ENCODE results near the gene MANBA. TPM values are rescaled to one million over a fixed set of nuclear protein-coding genes. Genes with fewer than 3 reads are reported as not detected.

The MANBA gene
- total RNA-seq, 2 donors from 2014 or later, result 37.2 to 41.3 TPM

DNA sequence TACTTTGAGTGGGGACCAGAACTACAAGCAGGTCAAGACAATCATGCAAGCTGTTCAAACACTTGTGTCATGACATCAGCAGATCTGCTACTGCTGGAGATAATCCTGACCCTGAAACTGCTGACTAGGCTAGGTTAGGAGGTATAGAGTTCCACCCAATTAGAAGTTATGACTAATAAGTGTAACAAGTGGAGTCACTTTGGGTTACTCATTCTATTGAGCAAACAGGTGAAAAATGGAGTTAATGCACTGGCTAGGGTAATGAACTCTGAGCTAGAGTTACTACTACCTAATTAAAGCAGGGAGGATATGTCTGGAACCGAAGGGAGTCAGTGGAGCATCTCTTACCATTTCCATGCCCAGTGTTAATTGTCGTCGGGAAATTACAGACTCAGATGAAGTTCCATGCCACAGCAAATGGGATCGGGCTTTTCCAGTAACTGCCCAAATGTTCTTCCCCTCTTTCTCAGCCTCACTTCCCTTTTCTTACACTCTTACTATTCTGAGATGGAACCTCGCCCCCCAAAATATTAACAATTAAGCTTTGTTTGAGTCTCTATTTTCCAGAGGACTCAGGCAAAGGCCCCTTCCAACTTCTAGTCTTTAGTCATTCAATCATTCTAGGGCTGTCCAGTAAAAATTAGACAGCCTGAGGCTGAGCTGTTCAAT is 19.8 kb upstream of the MANBA start:
- Histone ChIP-seq H3K27ac (no peak overlapping the region), H3K4me3 (no peak overlapping the region), H3K36me3 (no peaks in the 10 kb centered on the region), H3K4me1 (ENCODE audit: control insufficient read depth in 1 of 2, low read depth in 2 of 2) (no peaks in the 10 kb centered on the region), H3K27me3 (replicated peaks; ENCODE audit: insufficient read depth) (no peaks in the 10 kb centered on the region), H3K9me3 (no peaks in the 10 kb centered on the region)
- TF ChIP-seq, protein P1, sequence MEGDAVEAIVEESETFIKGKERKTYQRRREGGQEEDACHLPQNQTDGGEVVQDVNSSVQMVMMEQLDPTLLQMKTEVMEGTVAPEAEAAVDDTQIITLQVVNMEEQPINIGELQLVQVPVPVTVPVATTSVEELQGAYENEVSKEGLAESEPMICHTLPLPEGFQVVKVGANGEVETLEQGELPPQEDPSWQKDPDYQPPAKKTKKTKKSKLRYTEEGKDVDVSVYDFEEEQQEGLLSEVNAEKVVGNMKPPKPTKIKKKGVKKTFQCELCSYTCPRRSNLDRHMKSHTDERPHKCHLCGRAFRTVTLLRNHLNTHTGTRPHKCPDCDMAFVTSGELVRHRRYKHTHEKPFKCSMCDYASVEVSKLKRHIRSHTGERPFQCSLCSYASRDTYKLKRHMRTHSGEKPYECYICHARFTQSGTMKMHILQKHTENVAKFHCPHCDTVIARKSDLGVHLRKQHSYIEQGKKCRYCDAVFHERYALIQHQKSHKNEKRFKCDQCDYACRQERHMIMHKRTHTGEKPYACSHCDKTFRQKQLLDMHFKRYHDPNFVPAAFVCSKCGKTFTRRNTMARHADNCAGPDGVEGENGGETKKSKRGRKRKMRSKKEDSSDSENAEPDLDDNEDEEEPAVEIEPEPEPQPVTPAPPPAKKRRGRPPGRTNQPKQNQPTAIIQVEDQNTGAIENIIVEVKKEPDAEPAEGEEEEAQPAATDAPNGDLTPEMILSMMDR (IDR thresholded peaks at IDR 0.05), result no peak
- no peak for DNase-seq (ENCODE audit: low spot score)
- ATAC-seq (ENCODE audit: insufficient number of reproducible peaks, low FRiP score, low read depth), result no peak

DNA sequence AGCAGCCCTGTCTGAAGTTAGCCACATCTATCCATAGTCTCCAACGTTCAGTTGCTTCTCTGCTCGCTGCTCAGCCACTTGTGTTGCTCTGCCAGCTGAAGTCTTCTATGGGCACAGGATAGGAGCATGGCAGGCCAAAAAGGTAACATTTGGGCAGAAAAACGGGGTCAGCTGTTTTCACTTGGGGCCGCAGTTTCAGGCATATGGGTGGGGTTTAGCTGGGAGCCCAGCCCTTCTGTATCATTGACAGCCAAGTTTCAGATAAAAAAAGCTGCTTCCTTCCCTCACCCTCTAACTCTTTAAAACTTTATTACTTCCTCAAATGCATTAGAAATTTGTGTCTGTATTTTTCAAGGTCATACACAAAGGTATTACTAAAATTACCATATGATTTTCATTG is 18.4 kb upstream of the MANBA start:
- DNase-seq (ENCODE audit: low spot score) (no peak), ATAC-seq (ENCODE audit: insufficient number of reproducible peaks, low FRiP score, low read depth) (no peak)
- Histone ChIP-seq H3K4me3 (no peak overlapping the region), H3K36me3 (no peaks in the 10 kb centered on the region), H3K27ac (no peak overlapping the region), H3K27me3 (replicated peaks; ENCODE audit: insufficient read depth) (no peaks in the 10 kb centered on the region), H3K9me3 (no peaks in the 10 kb centered on the region), H3K4me1 (ENCODE audit: control insufficient read depth in 1 of 2, low read depth in 2 of 2) (no peaks in the 10 kb centered on the region)
- TF ChIP-seq, protein P1 (IDR thresholded peaks at IDR 0.05), result no peak

GRCh38 chr4:102778720-102779119 is 18.0 kb upstream of the MANBA start:
- H3K4me3 ChIP-seq, result no peak overlapping the region
- DNase-seq (ENCODE audit: low spot score), result no peak
- TF ChIP-seq, protein P1 (IDR thresholded peaks at IDR 0.05), result no peak
- no peaks in the 10 kb centered on the region for H3K27me3 ChIP-seq (replicated peaks; ENCODE audit: insufficient read depth)
- H3K9me3 ChIP-seq, result no peaks in the 10 kb centered on the region
- H3K27ac ChIP-seq, result no peak overlapping the region
- ATAC-seq (ENCODE audit: insufficient number of reproducible peaks, low FRiP score, low read depth), result no peak
- H3K36me3 ChIP-seq, result no peaks in the 10 kb centered on the region
- H3K4me1 ChIP-seq (ENCODE audit: control insufficient read depth in 1 of 2, low read depth in 2 of 2), result no peaks in the 10 kb centered on the region

DNA sequence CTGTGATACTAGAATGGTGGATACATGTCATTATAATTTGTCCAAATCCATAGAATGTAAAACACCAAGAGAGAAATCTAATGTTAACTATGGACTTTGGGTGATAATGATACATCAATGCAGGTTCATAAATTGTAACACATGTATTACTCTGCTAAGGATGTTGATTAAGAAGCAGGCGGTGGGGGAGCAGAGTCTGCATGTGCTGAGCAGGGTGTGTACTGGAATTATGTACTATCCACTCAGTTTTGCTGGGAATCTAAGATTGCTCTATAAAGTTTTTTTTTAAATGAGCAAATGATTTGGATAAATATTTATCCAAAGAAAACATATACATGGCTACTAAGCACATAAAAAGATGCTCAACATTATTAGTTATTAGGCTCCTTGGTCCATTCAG is 15.0 kb upstream of the MANBA start:
- H3K9me3 ChIP-seq, result no peaks in the 10 kb centered on the region
- no peak for DNase-seq (ENCODE audit: low spot score)
- TF ChIP-seq, protein P1 (IDR thresholded peaks at IDR 0.05), result no peak
- no peak overlapping the region for H3K4me3 ChIP-seq
- H3K36me3 ChIP-seq, result no peaks in the 10 kb centered on the region
- H3K4me1 ChIP-seq (ENCODE audit: control insufficient read depth in 1 of 2, low read depth in 2 of 2), result no peaks in the 10 kb centered on the region
- no peak overlapping the region for H3K27ac ChIP-seq
- no peaks in the 10 kb centered on the region for H3K27me3 ChIP-seq (replicated peaks; ENCODE audit: insufficient read depth)
- ATAC-seq (ENCODE audit: insufficient number of reproducible peaks, low FRiP score, low read depth), result no peak

DNA sequence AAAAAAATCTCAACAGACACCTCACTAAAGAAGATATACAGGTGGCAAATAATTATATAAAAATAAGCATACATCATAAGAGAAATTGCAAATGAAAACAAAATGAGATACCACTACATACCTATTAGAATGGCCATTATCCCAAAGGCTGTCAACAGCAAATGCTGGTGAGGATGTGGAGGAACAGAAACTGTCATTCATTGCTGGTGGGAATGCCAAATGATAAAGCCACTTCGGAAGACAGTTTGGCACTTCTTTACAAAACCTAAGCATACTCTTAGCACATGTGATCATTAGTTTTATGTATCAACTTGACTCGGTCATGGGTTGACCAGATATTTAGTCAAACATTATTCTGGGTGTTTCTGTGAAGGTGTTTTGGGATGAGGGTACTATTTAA is 13.5 kb upstream of the MANBA start:
- no peaks in the 10 kb centered on the region for H3K27me3 ChIP-seq (replicated peaks; ENCODE audit: insufficient read depth)
- H3K36me3 ChIP-seq, result no peaks in the 10 kb centered on the region
- ATAC-seq (ENCODE audit: insufficient number of reproducible peaks, low FRiP score, low read depth) (no peak), DNase-seq (ENCODE audit: low spot score) (no peak)
- H3K27ac ChIP-seq, result no peak overlapping the region
- no peak overlapping the region for H3K4me3 ChIP-seq
- TF ChIP-seq, protein P1 (IDR thresholded peaks at IDR 0.05), result no peak
- no peaks in the 10 kb centered on the region for H3K4me1 ChIP-seq (ENCODE audit: control insufficient read depth in 1 of 2, low read depth in 2 of 2)
- no peaks in the 10 kb centered on the region for H3K9me3 ChIP-seq

All from thoracic aorta (tissue), 2 donors.